ENCODE measurements around the gene FRMD4A.

DNA sequence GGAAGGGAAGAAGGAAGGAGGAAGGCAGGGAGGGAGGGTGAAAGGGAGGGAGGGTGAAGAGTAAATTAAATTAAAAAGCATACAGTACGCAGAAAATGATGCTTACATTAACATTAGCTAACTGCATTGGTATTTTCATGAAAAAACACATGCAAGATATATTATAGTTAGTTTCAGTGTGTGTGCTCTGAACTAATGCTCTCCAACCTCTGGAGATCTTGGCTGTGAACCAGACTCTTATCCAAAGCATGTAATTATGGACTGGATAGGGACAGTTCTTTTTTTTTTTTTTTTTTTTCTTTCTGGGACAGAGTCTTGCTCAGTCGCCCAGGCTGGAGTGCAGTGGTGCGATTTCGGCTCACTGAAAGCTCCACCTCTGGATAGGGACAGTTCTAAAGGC, 357.0 kb downstream of the FRMD4A start:
- TF ChIP-seq POLR2AphosphoS5 (IDR thresholded peaks at IDR 0.05; ENCODE audit: low read depth, low read length) (no peak), TAF1 (IDR thresholded peaks at IDR 0.05; ENCODE audit: borderline replicate concordance, low read depth, low read length) (no peak), POLR2A (IDR thresholded peaks at IDR 0.05; ENCODE audit: low read depth, low read length) (no peak)

Data from GM12892 (cell line).